ENCODE measurements around the gene INCENP. TPM values are rescaled to one million over a fixed set of nuclear protein-coding genes. Genes with fewer than 3 reads are reported as not detected.
A peak's percentile ranks its signal among the peaks of the same experiment; 100 is the strongest.

Gene INCENP
- 10 to 100 TPM; 24.4 to 47.6 (median 27.3) TPM for total RNA-seq
- total RNA-seq (2013) = 18.1 TPM

- Histone ChIP-seq H3K4me3 (ENCODE audit: low read length) (peak within 1 kb of the TSS; percentile 81), H3K27ac (ENCODE audit: low read length) (peak within 1 kb of the TSS; percentile 59), H3K4me1 (ENCODE audit: control insufficient read depth, insufficient read depth, low read length) (peaks cover 17% of the 10 kb centered on the region), H3K27me3 (ENCODE audit: control insufficient read depth, insufficient read depth, low read length) (no peaks in the 10 kb centered on the region), H3K36me3 (ENCODE audit: control insufficient read depth, insufficient read depth, low read length) (peaks cover 5% of the 10 kb centered on the region), H3K9me3 (ENCODE audit: control insufficient read depth, insufficient read depth, low read length) (no peaks in the 10 kb centered on the region)
- ATAC-seq (peak; percentile 98 to 99 (median 99)), DNase-seq (peak; percentile 88 to 98)
- Mint-ChIP-seq H3K4me3 (peak within 1 kb of the TSS; percentile 95), H3K36me3 (no peaks in the 10 kb centered on the region), H3K27ac (peak within 1 kb of the TSS; percentile 85 to 90), H3K4me1 (peaks cover 27 to 30% of the 10 kb centered on the region in 2 donors), H3K9me3 (no peaks in the 10 kb centered on the region), H3K27me3 (ENCODE audit: low read depth in 2 of 2) (peaks cover 0 to 6% of the 10 kb centered on the region in 2 donors)
- intact Hi-C loops (cut with micrococcal nuclease) = loop anchor here (1.0 kb wide), 1 partner anchor 331 kb away; the partner anchor contains the start of genes FEN1 and TMEM258
- TF ChIP-seq CTCF (IDR thresholded peaks at IDR 0.05) = no peak
- WGBS (ENCODE audit: insufficient coverage) = under 1% methylated on average over 39 of the region's 39 CpGs
Observed at GRCh38 chr11:62123669-62124185, at the start of gene INCENP. Gene INCENP (plus strand): TSS chr11:62124011. CDS start chr11:62128162, 4,151 bp downstream.

GRCh38 chr11:62075438-62075837, 48.4 kb upstream of the INCENP start:
- Mint-ChIP-seq H3K36me3 (no peaks in the 10 kb centered on the region), H3K27me3 (ENCODE audit: low read depth in 2 of 2) (no peaks in the 10 kb centered on the region), H3K9me3 (no peaks in the 10 kb centered on the region), H3K27ac (no peak overlapping the region), H3K4me1 (no peaks in the 10 kb centered on the region), H3K4me3 (no peak overlapping the region)
- no peak overlapping the region for H3K27ac ChIP-seq (ENCODE audit: low read length)
- H3K4me1 ChIP-seq (ENCODE audit: control insufficient read depth, insufficient read depth, low read length) = no peaks in the 10 kb centered on the region
- no peaks in the 10 kb centered on the region for H3K9me3 ChIP-seq (ENCODE audit: control insufficient read depth, insufficient read depth, low read length)
- WGBS (ENCODE audit: insufficient coverage) = 96% methylated on average over 2 of the region's 2 CpGs
- TF ChIP-seq CTCF (IDR thresholded peaks at IDR 0.05) = no peak
- ATAC-seq (no peak), DNase-seq (no peak)
- no peaks in the 10 kb centered on the region for H3K36me3 ChIP-seq (ENCODE audit: control insufficient read depth, insufficient read depth, low read length)
- no peaks in the 10 kb centered on the region for H3K27me3 ChIP-seq (ENCODE audit: control insufficient read depth, insufficient read depth, low read length)
- no peak overlapping the region for H3K4me3 ChIP-seq (ENCODE audit: low read length)
- intact Hi-C loops (cut with micrococcal nuclease) = no loop called here

- peaks cover 0 to 6% of the 10 kb centered on the region in 2 donors for H3K27me3 Mint-ChIP-seq (ENCODE audit: low read depth in 2 of 2)
- ATAC-seq = no peak
- 73% methylated on average over 3 of the region's 3 CpGs for WGBS (ENCODE audit: insufficient coverage)
Observed at GRCh38 chr11:62077132-62077531, 46.7 kb upstream of the INCENP start.

More at GRCh38 chr11:62077132-62077531, 46.7 kb upstream of the INCENP start:
- H3K27ac Mint-ChIP-seq = no peak overlapping the region
- H3K27ac ChIP-seq (ENCODE audit: low read length) = no peak overlapping the region
- no peak overlapping the region for H3K4me3 ChIP-seq (ENCODE audit: low read length)
- peaks cover 5% of the 10 kb centered on the region for H3K4me1 ChIP-seq (ENCODE audit: control insufficient read depth, insufficient read depth, low read length)
- peaks cover 5 to 6% of the 10 kb centered on the region in 2 donors for H3K4me1 Mint-ChIP-seq
- no peaks in the 10 kb centered on the region for H3K27me3 ChIP-seq (ENCODE audit: control insufficient read depth, insufficient read depth, low read length)
- DNase-seq = no peak
- no peaks in the 10 kb centered on the region for H3K36me3 Mint-ChIP-seq
- no peak for TF ChIP-seq CTCF (IDR thresholded peaks at IDR 0.05)
- no peaks in the 10 kb centered on the region for H3K9me3 ChIP-seq (ENCODE audit: control insufficient read depth, insufficient read depth, low read length)
- H3K36me3 ChIP-seq (ENCODE audit: control insufficient read depth, insufficient read depth, low read length) = no peaks in the 10 kb centered on the region
- H3K4me3 Mint-ChIP-seq = no peak overlapping the region
- no peaks in the 10 kb centered on the region for H3K9me3 Mint-ChIP-seq
- intact Hi-C loops (cut with micrococcal nuclease) = no loop called here

Data from natural killer cell (primary cell).